HEK293 (cell line): ENCODE data around the gene COX10.

Experiments used
- CTCF ChIA-PET: fragments of 350-600 bp; formaldehyde crosslinking; extraction: SDS; loops from one replicate; lab custom pipeline; 2021; ENCODE audit warnings: antibody characterized with exemption; lab: Yijun Ruan, JAX
- POLR2A ChIA-PET: fragments of 300-600 bp; formaldehyde crosslinking; extraction: SDS; loops from one replicate; lab custom pipeline; 2020; ENCODE audit warnings: antibody characterized with exemption, inconsistent platforms; lab: Yijun Ruan, JAX
- H3K27ac ChIP-seq: fragments of 200-500 bp; sonication (Bioruptor generic); 2 replicates; pipeline ENCODE4 v1.5.1; 2014; ENCODE audit warnings: low read depth, low read length, control low read depth, inconsistent platforms; ENCODE audit errors: extremely low read depth
- H3K36me3 ChIP-seq, 2 experiments: fragments of 200-500 bp in 1 of 2; sonication (Bioruptor generic) in 1 of 2; 1 replicate in 1 of 2; 2 replicates in 1 of 2; pipeline ENCODE4 v1.5.1; 2014 to 2017; ENCODE audit warnings: inconsistent platforms in 2 of 2, low read length in 2 of 2; ENCODE audit not compliant: control insufficient read depth in 2 of 2, insufficient read depth in 1 of 2
- H3K4me1 ChIP-seq: fragments of 200-500 bp; sonication (Bioruptor generic); 2 replicates; pipeline ENCODE4 v1.5.1; 2014; ENCODE audit warnings: mild to moderate bottlenecking, low read length, inconsistent platforms; ENCODE audit not compliant: control insufficient read depth, insufficient read depth
- H3K4me3 ChIP-seq: 2 replicates; pipeline ENCODE4 v1.5.1; 2011; ENCODE audit warnings: low read depth, mild to moderate bottlenecking, control low read depth, low read length, moderate library complexity
- H3K9me3 ChIP-seq: fragments of 200-500 bp; sonication (Bioruptor generic); 2 replicates; pipeline ENCODE4 v1.5.1; 2014; ENCODE audit warnings: low read depth, low read length, inconsistent platforms; ENCODE audit not compliant: control insufficient read depth, insufficient read depth
- ELK4 ChIP-seq: IDR thresholded peaks from 2 replicates; pipeline ENCODE4 v1.6.1; 2011; ENCODE audit warnings: mild to moderate bottlenecking, low read depth, low read length, borderline replicate concordance
- GLI4 ChIP-seq: fragments of 450-650 bp; formaldehyde crosslinking; IDR thresholded peaks from 2 replicates; pipeline ENCODE4 v1.5.1; 2016; ENCODE audit warnings: missing biosample characterization, missing genetic modification characterization
- HIC1 ChIP-seq: fragments of 450-650 bp; formaldehyde crosslinking; IDR thresholded peaks from 2 replicates; pipeline ENCODE4 v1.5.1; 2016; ENCODE audit warnings: missing biosample characterization, missing genetic modification characterization
- HOXA7 ChIP-seq: sonication (generic); formaldehyde crosslinking; IDR thresholded peaks from 2 replicates; pipeline ENCODE4 v1.8.1; 2022; ENCODE audit warnings: missing genetic modification reagents, borderline replicate concordance
- MZF1 ChIP-seq: fragments of 450-650 bp; formaldehyde crosslinking; IDR thresholded peaks from 2 replicates; pipeline ENCODE4 v1.5.1; 2017; ENCODE audit warnings: missing biosample characterization, missing genetic modification characterization, borderline replicate concordance
- OVOL3 ChIP-seq: fragments of 450-650 bp; formaldehyde crosslinking; IDR thresholded peaks from 2 replicates; pipeline ENCODE4 v1.5.1; 2016; ENCODE audit warnings: missing biosample characterization, missing genetic modification characterization
- PRDM10 ChIP-seq: fragments of 450-650 bp; formaldehyde crosslinking; IDR thresholded peaks from 2 replicates; pipeline ENCODE4 v1.5.1; 2016; ENCODE audit warnings: missing biosample characterization, missing genetic modification characterization
- RBAK ChIP-seq: fragments of 450-650 bp; formaldehyde crosslinking; IDR thresholded peaks from 2 replicates; pipeline ENCODE4 v1.5.1; 2016; ENCODE audit warnings: missing biosample characterization, missing genetic modification characterization
- SP3 ChIP-seq: fragments of 450-650 bp; formaldehyde crosslinking; IDR thresholded peaks from 2 replicates; pipeline ENCODE4 v1.5.1; 2016; ENCODE audit warnings: missing biosample characterization, missing genetic modification characterization
- ZBTB1 ChIP-seq: fragments of 450-650 bp; formaldehyde crosslinking; IDR thresholded peaks from 2 replicates; pipeline ENCODE4 v1.5.1; 2016; ENCODE audit warnings: missing biosample characterization, missing genetic modification characterization
- ZFP69B ChIP-seq: fragments of 450-650 bp; formaldehyde crosslinking; IDR thresholded peaks from 2 replicates; pipeline ENCODE4 v1.5.1; 2016; ENCODE audit warnings: missing biosample characterization, missing genetic modification characterization
- ZIC2 ChIP-seq: fragments of 450-650 bp; formaldehyde crosslinking; IDR thresholded peaks from 2 replicates; pipeline ENCODE4 v1.5.1; 2016; ENCODE audit warnings: missing biosample characterization, missing genetic modification characterization
- ZNF114 ChIP-seq: fragments of 450-650 bp; formaldehyde crosslinking; IDR thresholded peaks from 2 replicates; pipeline ENCODE4 v1.5.0; 2017; ENCODE audit warnings: missing biosample characterization, missing genetic modification characterization
- ZNF214 ChIP-seq: fragments of 450-650 bp; formaldehyde crosslinking; IDR thresholded peaks from 2 replicates; pipeline ENCODE4 v1.5.1; 2017; ENCODE audit warnings: missing biosample characterization, mild to moderate bottlenecking, missing genetic modification characterization, borderline replicate concordance
- ZNF239 ChIP-seq: fragments of 450-650 bp; formaldehyde crosslinking; IDR thresholded peaks from 2 replicates; pipeline ENCODE4 v1.5.1; 2016; ENCODE audit warnings: missing biosample characterization, missing genetic modification characterization
- ZNF302 ChIP-seq: fragments of 450-650 bp; formaldehyde crosslinking; IDR thresholded peaks from 2 replicates; pipeline ENCODE4 v1.5.1; 2016; ENCODE audit warnings: missing biosample characterization, missing genetic modification characterization, low read depth
- ZNF473 ChIP-seq: fragments of 450-650 bp; formaldehyde crosslinking; IDR thresholded peaks from 2 replicates; pipeline ENCODE4 v1.5.1; 2017; ENCODE audit warnings: missing biosample characterization, missing genetic modification characterization
- ZNF513 ChIP-seq: fragments of 450-650 bp; IDR thresholded peaks from 2 replicates; pipeline ENCODE4 v1.5.1; 2018; ENCODE audit warnings: missing biosample characterization, missing genetic modification characterization
- ZNF521 ChIP-seq: fragments of 450-650 bp; formaldehyde crosslinking; IDR thresholded peaks from 2 replicates; pipeline ENCODE4 v1.5.1; 2017; ENCODE audit warnings: missing biosample characterization, mild to moderate bottlenecking, missing genetic modification characterization
- ZNF549 ChIP-seq: fragments of 450-650 bp; IDR thresholded peaks from 2 replicates; pipeline ENCODE4 v1.5.1; 2018; ENCODE audit warnings: missing biosample characterization, missing genetic modification characterization, mild to moderate bottlenecking, inconsistent platforms, moderate library complexity
- ZNF610 ChIP-seq: fragments of 450-650 bp; formaldehyde crosslinking; IDR thresholded peaks from 2 replicates; pipeline ENCODE4 v1.5.1; 2016; ENCODE audit warnings: missing biosample characterization, missing genetic modification characterization, borderline replicate concordance
- ZNF623 ChIP-seq: fragments of 450-650 bp; formaldehyde crosslinking; IDR thresholded peaks from 2 replicates; pipeline ENCODE4 v1.5.1; 2016; ENCODE audit warnings: missing biosample characterization, missing genetic modification characterization
- ZNF654 ChIP-seq: fragments of 450-650 bp; formaldehyde crosslinking; IDR thresholded peaks from 2 replicates; pipeline ENCODE4 v1.5.1; 2016; ENCODE audit warnings: low read depth, missing biosample characterization, missing genetic modification characterization
- ZNF747 ChIP-seq: fragments of 450-650 bp; formaldehyde crosslinking; IDR thresholded peaks from 2 replicates; pipeline ENCODE4 v1.5.1; 2016; ENCODE audit warnings: missing biosample characterization, missing genetic modification characterization
- ZNF768 ChIP-seq: fragments of 450-650 bp; formaldehyde crosslinking; IDR thresholded peaks from 2 replicates; pipeline ENCODE4 v1.5.1; 2018; ENCODE audit warnings: missing biosample characterization, mild to moderate bottlenecking, missing genetic modification characterization
- ZNF830 ChIP-seq: fragments of 450-650 bp; IDR thresholded peaks from 2 replicates; pipeline ENCODE4 v1.5.0; 2018; ENCODE audit warnings: missing biosample characterization, missing genetic modification characterization, low read depth, mild to moderate bottlenecking, moderate library complexity
- ZSCAN16 ChIP-seq: fragments of 450-650 bp; formaldehyde crosslinking; IDR thresholded peaks from 2 replicates; pipeline ENCODE4 v1.5.1; 2016; ENCODE audit warnings: missing biosample characterization, missing genetic modification characterization
- ZSCAN4 ChIP-seq: fragments of 450-650 bp; formaldehyde crosslinking; IDR thresholded peaks from 2 replicates; pipeline ENCODE4 v1.5.1; 2017; ENCODE audit warnings: missing biosample characterization, missing genetic modification characterization

Gene COX10

GRCh38 chr17:14101976-14102375 lies 32.7 kb downstream of the COX10 start:
- no peaks in the 10 kb centered on the region for H3K9me3 ChIP-seq

GRCh38 chr17:14103836-14104235 lies 34.5 kb downstream of the COX10 start:
- Histone ChIP-seq H3K4me1 (no peaks in the 10 kb centered on the region), H3K9me3 (no peaks in the 10 kb centered on the region), H3K27ac (no peak overlapping the region), H3K4me3 (no peak overlapping the region), H3K36me3 (peaks cover 0 to 3% of the 10 kb centered on the region in 2 experiments; a peak in 1 of 3 replicates)
- CTCF ChIA-PET, result no interaction called here
- POLR2A ChIA-PET, result no interaction called here
- no peak for TF ChIP-seq ZIC2 (tag by site-specific recombination)
- no peak for TF ChIP-seq ZNF521 (tag by site-specific recombination)
- no peak for TF ChIP-seq ZSCAN16
- no peak for TF ChIP-seq OVOL3
- no peak for TF ChIP-seq ZNF654 (tag by site-specific recombination)
- TF ChIP-seq PRDM10, result no peak
- no peak for TF ChIP-seq ZNF513
- TF ChIP-seq ZFP69B (tag by site-specific recombination), result no peak
- TF ChIP-seq ZNF747, result no peak
- no peak for TF ChIP-seq RBAK (tag by site-specific recombination)
- no peak for TF ChIP-seq ZBTB1 (tag by site-specific recombination)

More at GRCh38 chr17:14101976-14102375, 32.7 kb downstream of the COX10 start:
- H3K4me3 ChIP-seq, result no peak overlapping the region
- H3K27ac ChIP-seq, result no peak overlapping the region
- ChIA-PET CTCF (no interaction called here), POLR2A (no interaction called here)
- TF ChIP-seq SP3 (tag by site-specific recombination) (no peak), ZFP69B (tag by site-specific recombination) (no peak), ZNF302 (tag by site-specific recombination) (no peak), HIC1 (tag by site-specific recombination) (no peak), ZSCAN4 (tag by site-specific recombination) (no peak), GLI4 (no peak), OVOL3 (no peak), ZNF830 (tag by site-specific recombination) (no peak), ELK4 (no peak), ZNF473 (tag by site-specific recombination) (no peak), MZF1 (tag by site-specific recombination) (no peak), HOXA7 (CRISPR knock-in tag) (no peak), ZNF610 (tag by site-specific recombination) (no peak), ZNF768 (tag by site-specific recombination) (no peak), ZNF114 (no peak), ZNF239 (tag by site-specific recombination) (no peak), ZNF214 (tag by site-specific recombination) (no peak), ZNF623 (tag by site-specific recombination) (no peak), ZNF549 (tag by site-specific recombination) (no peak)
- H3K4me1 ChIP-seq, result no peaks in the 10 kb centered on the region
- H3K36me3 ChIP-seq, result peaks cover 0 to 3% of the 10 kb centered on the region in 2 experiments; a peak in 1 of 3 replicates
